C4-2B (cell line): Measurements from ENCODE around the gene GABBR1.

ENCODE experiments used
- CTCF ChIP-seq: fragments of 450-650 bp; conservative IDR thresholded peaks from 2 replicates; pipeline ENCODE4 v1.5.1; 2017; ENCODE audit warnings: mild to moderate bottlenecking
- ZFX ChIP-seq: fragments of 450-650 bp; IDR thresholded peaks from 2 replicates; pipeline ENCODE4 v1.6.1; 2017

GRCh38 chr6:29641430-29642148, 8.6 kb upstream of the GABBR1 start:
- no peak for TF ChIP-seq CTCF
- no peak for TF ChIP-seq ZFX
